Gastrocnemius medialis (tissue), 4 donors: ENCODE data around the gene LIFR.

Source experiments
- CTCF ChIP-seq, 5 experiments: fragments of 450-650 bp in 3 of 5; fragments of 200-600 bp in 2 of 5; sonication (generic) in 2 of 5; IDR thresholded peaks in 4 of 5; conservative IDR thresholded peaks in 1 of 5; 1 replicate in 4 of 5; 2 replicates in 1 of 5; pipeline ENCODE4 v1.5.1; 2016 to 2019; ENCODE audit warnings: antibody characterized with exemption in 5 of 5, mild to moderate bottlenecking in 3 of 5, moderate library complexity in 3 of 5
- POLR2A ChIP-seq, 2 donors: fragments of 450-650 bp; IDR thresholded peaks; one replicate each; pipeline ENCODE4 v1.6.1; 2017; ENCODE audit warnings: antibody characterized with exemption in 2 of 2, mild to moderate bottlenecking in 2 of 2, moderate library complexity in 2 of 2

GRCh38 chr5:38524022-38524421, 32.4 kb downstream of the LIFR start:
- TF ChIP-seq CTCF (IDR thresholded peaks at IDR 0.05 in 4 of 5, conservative IDR thresholded peaks at IDR 0.05 in 1 of 5): no peak
- TF ChIP-seq POLR2A (IDR thresholded peaks at IDR 0.05): no peak
